HCT116 (cell line): ENCODE measurements around the gene AP4M1. TPM values are rescaled to one million over a fixed set of nuclear protein-coding genes. Genes with fewer than 3 reads are reported as not detected.

Source experiments
- ATAC-seq: fragments of 200-7000 bp; cut with Tn5 transposase; 2 replicates; pipeline ENCODE4 v1.9.1; 2020; ENCODE audit warnings: mild to moderate bottlenecking, moderate library complexity
- BruUV-seq: library from RNA; stranded (reverse); fragments of 400-500 nt; replicated peaks from 2 replicates; lab custom pipeline; 2021; lab: Mats Ljungman, UMichigan
- CTCF ChIA-PET: fragments of 300-600 bp; sonication (Branson Sonifier 250); formaldehyde crosslinking; loops from one replicate; lab custom pipeline; 2021; ENCODE audit warnings: antibody characterized with exemption; lab: Charles Lee
- POLR2A ChIA-PET: fragments of 300-600, 350-600 bp; sonication (Branson Sonifier 250); formaldehyde crosslinking; loops from one replicate; lab custom pipeline; 2021; ENCODE audit warnings: antibody characterized with exemption; lab: Charles Lee
- RAD21 ChIA-PET, 2 experiments: fragments of 300-600 bp; sonication (Branson Sonifier 250); formaldehyde crosslinking; loops; one replicate each; lab custom pipeline; 2023; ENCODE audit warnings: low total read pairs in 2 of 2; ENCODE audit not compliant: uncharacterized antibody in 2 of 2, unreplicated experiment in 2 of 2, low non-redundant PET in 1 of 2; lab: Charles Lee
- DNase-seq: peaks from one replicate; pipeline ENCODE4 v3.0.0-alpha.2; 2010; ENCODE audit warnings: low read depth, low spot score
- H2AFZ ChIP-seq: fragments of 200-600 bp; shearing (Covaris generic), sonication (generic); 2 replicates; pipeline ENCODE4 v1.6.1; 2017; ENCODE audit warnings: low read depth, mixed run types, mixed read lengths, antibody characterized with exemption, low read length; ENCODE audit not compliant: poor library complexity, severe bottlenecking
- H3K27ac ChIP-seq: 2 replicates; pipeline ENCODE4 v1.5.1; 2012; ENCODE audit warnings: low read depth, low read length
- H3K27me3 ChIP-seq: fragments of 200-600 bp; sonication (generic); 2 replicates; pipeline ENCODE4 v1.6.1; 2016; ENCODE audit warnings: mixed run types, low read length, mixed read lengths; ENCODE audit not compliant: insufficient read depth
- H3K36me3 ChIP-seq, 2 experiments: fragments of 200-500 bp in 1 of 2; fragments of 200-600 bp in 1 of 2; sonication (Bioruptor generic) in 1 of 2; sonication (generic) in 1 of 2; 2 replicates each; pipeline versions ENCODE4 v1.5.1 to v1.6.1; 2014 to 2016; ENCODE audit warnings: low read length in 2 of 2, inconsistent platforms in 1 of 2, mixed read lengths in 1 of 2, mixed run types in 1 of 2; ENCODE audit not compliant: insufficient read depth in 2 of 2, control insufficient read depth in 1 of 2
- H3K4me1 ChIP-seq, 2 experiments: fragments of 200-600 bp in 1 of 2; sonication (generic) in 1 of 2; 2 replicates each; pipeline versions ENCODE4 v1.5.1 to v1.6.1; 2012 to 2017; ENCODE audit warnings: low read length in 2 of 2, inconsistent platforms in 1 of 2, mild to moderate bottlenecking in 1 of 2, mixed read lengths in 1 of 2, mixed run types in 1 of 2, moderate library complexity in 1 of 2; ENCODE audit not compliant: insufficient read depth in 2 of 2, control insufficient read depth in 1 of 2
- H3K4me2 ChIP-seq: fragments of 200-600 bp; sonication (generic); 2 replicates; pipeline ENCODE4 v1.6.1; 2017; ENCODE audit warnings: mixed run types, low read length, mixed read lengths
- H3K4me3 ChIP-seq, 2 experiments: fragments of 200-600 bp in 1 of 2; sonication (generic) in 1 of 2; replicated peaks in 1 of 2; 2 replicates each; pipeline ENCODE4 v1.5.1; 2011 to 2016; ENCODE audit warnings: low read length in 2 of 2, control low read depth in 1 of 2, low read depth in 1 of 2, mild to moderate bottlenecking in 1 of 2, mixed read lengths in 1 of 2, mixed run types in 1 of 2
- H3K79me2 ChIP-seq: fragments of 200-600 bp; sonication (generic); 2 replicates; pipeline ENCODE4 v1.6.1; 2017; ENCODE audit warnings: mild to moderate bottlenecking, mixed run types, low read length, moderate library complexity, mixed read lengths; ENCODE audit not compliant: insufficient read depth
- H3K9ac ChIP-seq: fragments of 200-600 bp; sonication (generic); 2 replicates; pipeline ENCODE4 v1.6.1; 2016; ENCODE audit warnings: low read length, mixed read lengths
- H3K9me2 ChIP-seq: fragments of 200-600 bp; sonication (generic), shearing (Covaris generic); 2 replicates; pipeline ENCODE4 v1.6.1; 2017; ENCODE audit warnings: mixed run types, mild to moderate bottlenecking, moderate library complexity; ENCODE audit not compliant: insufficient read depth
- H3K9me3 ChIP-seq, 2 experiments: fragments of 200-500 bp in 1 of 2; fragments of 200-600 bp in 1 of 2; sonication (Bioruptor generic) in 1 of 2; sonication (generic) in 1 of 2; 2 replicates each; pipeline ENCODE4 v1.6.1; 2014 to 2017; ENCODE audit warnings: low read length in 2 of 2, mixed read lengths in 2 of 2, inconsistent platforms in 1 of 2, low read depth in 1 of 2, mild to moderate bottlenecking in 1 of 2, mixed run types in 1 of 2, moderate library complexity in 1 of 2; ENCODE audit not compliant: control insufficient read depth in 1 of 2, insufficient read depth in 1 of 2
- H4K20me1 ChIP-seq: fragments of 200-600 bp; sonication (generic), shearing (Covaris generic); 2 replicates; pipeline ENCODE4 v1.6.1; 2017; ENCODE audit warnings: mixed run types, mild to moderate bottlenecking, moderate library complexity; ENCODE audit not compliant: insufficient read depth
- FOSL1 ChIP-seq: IDR thresholded peaks from 2 replicates; pipeline ENCODE4 v1.6.1; 2012; ENCODE audit warnings: low read depth
- POLR2AphosphoS5 ChIP-seq: IDR thresholded peaks from 2 replicates; pipeline ENCODE4 v1.6.1; 2011; ENCODE audit warnings: mild to moderate bottlenecking, low read depth, low read length, moderate library complexity
- SIN3A ChIP-seq: IDR thresholded peaks from 2 replicates; pipeline ENCODE4 v1.6.1; 2012; ENCODE audit warnings: low read depth
- SRF ChIP-seq: IDR thresholded peaks from 2 replicates; pipeline ENCODE4 v1.6.1; 2012; ENCODE audit warnings: low read depth
- TCF7L2 ChIP-seq: IDR thresholded peaks from 2 replicates; pipeline ENCODE4 v1.7.0; 2011; ENCODE audit warnings: borderline replicate concordance, inconsistent platforms; ENCODE audit not compliant: insufficient read depth, insufficient read length; ENCODE audit errors: extremely low read depth
- intact Hi-C: fragments of 100-400 bp; cut with micrococcal nuclease; formaldehyde crosslinking; loops from 2 replicates; pipeline ENCODE4 v1.10.0; 2022
- total RNA-seq: library from RNA; stranded (reverse); gene quantifications from one replicate; pipeline ENCODE4 v1.2.1, GENCODE V29; 2021; ENCODE audit not compliant: unreplicated experiment
- TF ChIP-seq, protein P1 (sequence below): IDR thresholded peaks from 2 replicates; pipeline ENCODE4 v1.6.1; 2012

AP4M1 gene
- total RNA-seq, 1 experiment from 2014 or later = 20.0 TPM

DNA sequence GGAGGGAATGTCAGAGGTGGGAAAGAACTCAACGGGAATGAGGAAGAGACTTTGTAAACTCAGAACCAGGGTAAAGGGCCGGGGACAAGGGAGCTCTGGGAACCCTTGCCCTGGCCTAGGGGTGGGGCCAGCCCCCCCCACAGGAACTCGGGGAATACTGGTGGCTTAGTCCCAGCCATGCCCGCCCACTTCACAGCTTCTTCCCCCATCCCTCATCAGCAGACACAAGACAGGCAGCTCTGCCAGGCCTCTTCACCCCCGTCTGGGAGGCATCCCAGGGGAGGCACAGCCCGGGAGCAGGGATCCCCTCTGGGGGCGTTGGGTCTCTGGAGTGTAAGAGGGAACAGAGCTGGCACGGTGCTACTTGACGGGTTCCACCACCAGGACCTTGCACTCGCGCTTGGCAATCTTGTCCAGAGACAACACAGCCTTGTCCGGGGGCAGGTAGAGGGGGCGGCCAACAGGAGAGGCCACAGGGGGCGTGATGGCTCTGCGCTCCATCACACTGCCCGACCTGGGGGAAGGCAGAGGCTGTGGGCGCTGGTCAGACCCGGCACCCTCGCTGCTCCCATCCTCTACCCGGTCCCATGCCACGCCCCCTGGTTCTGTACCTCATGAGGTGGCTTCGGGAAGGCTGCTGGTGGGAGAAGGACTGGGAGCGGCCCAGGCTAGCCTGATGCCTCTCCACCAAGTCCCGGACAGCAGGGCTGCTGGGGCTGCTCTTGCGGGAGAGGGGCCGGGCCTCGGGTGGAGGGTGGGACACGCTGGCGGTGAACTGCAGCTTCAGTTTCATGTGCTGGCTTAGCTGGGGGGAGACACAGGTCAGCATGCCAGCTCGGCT is 53.4 kb downstream of the AP4M1 start:
- RAD21 ChIA-PET = no interaction called here
- no TSS peak for BruUV-seq
- peaks cover 34% of the 10 kb centered on the region for H3K79me2 ChIP-seq
- no peaks in the 10 kb centered on the region for H3K27me3 ChIP-seq
- peaks cover 14 to 29% of the 10 kb centered on the region in 2 experiments for H3K4me1 ChIP-seq
- H3K9me3 ChIP-seq = no peaks in the 10 kb centered on the region
- H3K9me2 ChIP-seq = no peaks in the 10 kb centered on the region
- TF ChIP-seq, protein P1, sequence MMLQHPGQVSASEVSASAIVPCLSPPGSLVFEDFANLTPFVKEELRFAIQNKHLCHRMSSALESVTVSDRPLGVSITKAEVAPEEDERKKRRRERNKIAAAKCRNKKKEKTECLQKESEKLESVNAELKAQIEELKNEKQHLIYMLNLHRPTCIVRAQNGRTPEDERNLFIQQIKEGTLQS = no peak
- TF ChIP-seq POLR2AphosphoS5 = peak; percentile 27; the same call in 1 of the 2 replicates
- DNase-seq = no peak
- POLR2A ChIA-PET = no interaction called here
- CTCF ChIA-PET = no interaction called here
- H3K36me3 ChIP-seq = peaks cover 14 to 16% of the 10 kb centered on the region in 2 experiments; a peak in 3 of 4 replicates
- H3K9ac ChIP-seq = no peak overlapping the region
- H2AFZ ChIP-seq = no peak overlapping the region
- no peaks in the 10 kb centered on the region for H4K20me1 ChIP-seq
- ATAC-seq = no peak
- H3K4me3 ChIP-seq = no peak overlapping the region
- intact Hi-C loops = no loop called here
- H3K4me2 ChIP-seq = no peak overlapping the region
- no peak overlapping the region; the same call in 1 of the 2 replicates for H3K27ac ChIP-seq

- Histone ChIP-seq H2AFZ (no peak overlapping the region), H4K20me1 (no peaks in the 10 kb centered on the region), H3K4me3 (no peak overlapping the region), H3K27ac (peak overlapping the region; percentile 91; the same call in 1 of the 2 replicates), H3K9ac (no peak overlapping the region), H3K36me3 (peaks cover 14 to 16% of the 10 kb centered on the region in 2 experiments; a peak in 3 of 4 replicates), H3K4me2 (no peak overlapping the region), H3K9me2 (no peaks in the 10 kb centered on the region)
- intact Hi-C loops = no loop called here
- RAD21 ChIA-PET = no interaction called here
- BruUV-seq = no TSS peak
- TF ChIP-seq SRF = no peak
- TF ChIP-seq FOSL1 = no peak
- TF ChIP-seq TCF7L2 = no peak
- TF ChIP-seq SIN3A = no peak
- TF ChIP-seq, all 23 proteins: peak for 0
- ChIA-PET CTCF (no interaction called here), POLR2A (no interaction called here)
- no peaks in the 10 kb centered on the region for H3K9me3 ChIP-seq
- no peaks in the 10 kb centered on the region for H3K27me3 ChIP-seq
- peaks cover 12 to 22% of the 10 kb centered on the region in 2 experiments for H3K4me1 ChIP-seq
- H3K79me2 ChIP-seq = peaks cover 29% of the 10 kb centered on the region
- no peak for ATAC-seq
- no peak for DNase-seq
Measured at GRCh38 chr7:100155553-100156317, 54.3 kb downstream of the AP4M1 start.
